ENCODE data around the gene RNF207.
A peak's percentile ranks its signal among the peaks of the same experiment; 100 is the strongest.

Gene RNF207

DNA sequence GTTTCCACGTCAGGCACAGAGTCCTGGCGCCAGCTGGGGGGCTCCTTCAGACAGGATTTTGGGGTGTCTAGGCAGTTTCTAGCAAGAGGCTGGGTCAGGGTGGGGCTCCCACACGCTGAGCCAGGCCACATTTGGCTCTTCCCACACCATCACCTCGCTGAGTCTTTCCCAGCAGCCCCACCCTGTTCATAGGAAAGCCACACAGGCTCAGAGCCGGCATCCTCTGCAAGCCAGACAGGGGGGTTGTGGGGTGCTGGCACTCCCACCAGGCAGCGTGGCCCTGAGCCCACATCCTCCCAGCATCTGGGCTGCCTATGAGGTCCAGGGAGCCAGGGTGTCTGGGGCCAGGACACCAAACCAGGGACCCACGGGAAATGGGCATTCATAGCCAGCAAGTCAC is 57.8 kb downstream of the RNF207 start:
- DNase-seq (ENCODE audit: low read depth): peak; percentile 28
- H3K4me3 ChIP-seq (ENCODE audit: low read length): no peak overlapping the region
- TF ChIP-seq, protein P1, sequence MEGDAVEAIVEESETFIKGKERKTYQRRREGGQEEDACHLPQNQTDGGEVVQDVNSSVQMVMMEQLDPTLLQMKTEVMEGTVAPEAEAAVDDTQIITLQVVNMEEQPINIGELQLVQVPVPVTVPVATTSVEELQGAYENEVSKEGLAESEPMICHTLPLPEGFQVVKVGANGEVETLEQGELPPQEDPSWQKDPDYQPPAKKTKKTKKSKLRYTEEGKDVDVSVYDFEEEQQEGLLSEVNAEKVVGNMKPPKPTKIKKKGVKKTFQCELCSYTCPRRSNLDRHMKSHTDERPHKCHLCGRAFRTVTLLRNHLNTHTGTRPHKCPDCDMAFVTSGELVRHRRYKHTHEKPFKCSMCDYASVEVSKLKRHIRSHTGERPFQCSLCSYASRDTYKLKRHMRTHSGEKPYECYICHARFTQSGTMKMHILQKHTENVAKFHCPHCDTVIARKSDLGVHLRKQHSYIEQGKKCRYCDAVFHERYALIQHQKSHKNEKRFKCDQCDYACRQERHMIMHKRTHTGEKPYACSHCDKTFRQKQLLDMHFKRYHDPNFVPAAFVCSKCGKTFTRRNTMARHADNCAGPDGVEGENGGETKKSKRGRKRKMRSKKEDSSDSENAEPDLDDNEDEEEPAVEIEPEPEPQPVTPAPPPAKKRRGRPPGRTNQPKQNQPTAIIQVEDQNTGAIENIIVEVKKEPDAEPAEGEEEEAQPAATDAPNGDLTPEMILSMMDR (conservative IDR thresholded peaks at IDR 0.05; ENCODE audit: low read length): no peak

DNA sequence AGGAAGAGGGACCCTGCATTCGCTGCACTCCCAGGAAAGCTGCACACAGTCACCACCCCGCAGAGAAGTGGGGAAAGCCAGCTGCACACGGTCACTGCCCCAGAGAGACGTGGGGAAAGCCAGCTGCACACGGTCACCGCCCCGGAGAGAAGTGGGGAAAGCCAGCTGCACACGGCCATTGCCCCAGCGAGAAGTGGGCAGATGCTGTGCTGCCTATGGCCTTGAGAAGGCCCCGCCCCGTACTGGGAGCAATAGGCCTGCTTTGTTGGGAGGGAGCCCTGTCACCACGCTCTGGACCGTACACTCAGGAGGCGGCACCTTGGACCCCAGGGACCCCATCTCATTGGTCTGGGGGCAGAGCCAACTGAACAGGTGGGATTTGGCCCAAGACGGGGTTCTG is 59.2 kb downstream of the RNF207 start:
- no peak for DNase-seq (ENCODE audit: low read depth)
- TF ChIP-seq, protein P1 (conservative IDR thresholded peaks at IDR 0.05; ENCODE audit: low read length): no peak
- H3K4me3 ChIP-seq (ENCODE audit: low read length): no peak overlapping the region

DNA sequence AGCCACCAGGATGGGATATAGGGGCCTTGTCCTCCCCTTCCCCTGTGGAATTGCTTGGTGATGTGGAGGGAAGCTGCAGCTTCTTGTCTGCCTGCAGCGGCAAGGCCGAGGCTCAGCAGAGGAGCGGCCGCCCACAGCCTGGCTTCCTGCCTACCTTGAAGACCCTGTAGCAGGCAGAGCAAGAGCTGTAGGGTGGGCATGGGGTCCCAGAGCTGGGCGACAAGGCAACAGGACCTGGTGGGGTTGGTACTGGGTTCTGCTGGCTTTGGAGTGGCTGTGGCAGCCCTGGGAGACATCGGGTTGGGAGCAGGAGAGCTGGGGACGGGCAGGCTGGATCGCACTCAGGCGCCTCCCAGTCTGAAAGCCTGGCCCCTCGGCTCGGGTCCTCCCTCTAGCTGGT is 60.7 kb downstream of the RNF207 start:
- H3K4me3 ChIP-seq (ENCODE audit: low read length): no peak overlapping the region
- no peak for DNase-seq (ENCODE audit: low read depth)
- TF ChIP-seq, protein P1 (conservative IDR thresholded peaks at IDR 0.05; ENCODE audit: low read length): no peak

DNA sequence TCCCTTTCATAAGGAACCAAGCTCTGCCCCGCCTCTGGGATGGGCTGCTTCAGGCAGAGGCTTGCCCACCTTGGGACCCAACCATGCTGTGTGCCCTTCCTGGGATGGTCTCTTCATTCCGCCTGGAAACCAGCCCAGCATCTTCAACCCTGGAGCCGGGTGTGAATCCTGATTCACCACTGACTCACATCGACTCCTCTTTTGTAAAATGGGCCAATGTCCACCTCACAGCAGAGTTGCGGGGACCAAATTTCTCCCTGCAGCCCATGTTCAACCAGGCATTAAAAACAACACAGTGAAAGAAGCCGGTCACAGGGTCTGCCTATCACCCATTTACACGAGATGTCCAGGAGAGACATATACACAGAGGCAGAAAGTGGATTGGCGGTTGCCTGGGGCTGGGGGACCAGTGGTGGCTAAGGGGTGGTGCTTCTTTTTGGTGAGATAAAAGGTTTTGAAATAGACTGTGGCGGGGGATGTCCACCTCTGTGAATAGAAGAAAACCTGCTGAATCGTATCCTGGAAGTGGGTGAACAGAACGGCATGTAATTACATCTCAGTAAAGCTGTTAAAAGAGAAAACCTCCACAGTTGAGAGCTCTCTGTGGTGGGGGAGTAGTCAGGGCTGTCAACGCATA is 61.9 kb downstream of the RNF207 start:
- TF ChIP-seq, protein P1 (conservative IDR thresholded peaks at IDR 0.05; ENCODE audit: low read length): no peak
- H3K4me3 ChIP-seq (ENCODE audit: low read length): no peak overlapping the region
- no peak for DNase-seq (ENCODE audit: low read depth)

DNA sequence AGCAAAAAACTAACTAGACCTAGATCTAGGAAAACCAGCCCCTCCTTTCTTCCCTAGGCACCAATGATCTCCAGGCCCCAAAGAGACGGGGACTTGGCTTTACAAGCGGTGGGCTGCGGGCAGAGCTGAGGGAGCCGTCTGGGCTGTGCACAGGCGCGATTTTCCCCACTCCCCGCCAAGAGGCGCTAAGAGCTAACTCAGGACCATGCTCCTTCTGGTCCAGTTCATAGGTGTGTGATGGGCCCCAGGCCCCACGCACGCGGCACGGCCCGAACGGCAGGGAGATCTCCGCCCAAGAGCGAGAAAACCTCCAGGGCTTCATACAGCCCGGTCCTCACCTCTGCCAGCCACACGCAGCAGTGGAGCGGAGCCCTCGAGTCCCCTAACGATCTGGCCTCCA is 62.5 kb downstream of the RNF207 start:
- no peak overlapping the region for H3K4me3 ChIP-seq (ENCODE audit: low read length)
- TF ChIP-seq, protein P1 (conservative IDR thresholded peaks at IDR 0.05; ENCODE audit: low read length): no peak
- no peak for DNase-seq (ENCODE audit: low read depth)

DNA sequence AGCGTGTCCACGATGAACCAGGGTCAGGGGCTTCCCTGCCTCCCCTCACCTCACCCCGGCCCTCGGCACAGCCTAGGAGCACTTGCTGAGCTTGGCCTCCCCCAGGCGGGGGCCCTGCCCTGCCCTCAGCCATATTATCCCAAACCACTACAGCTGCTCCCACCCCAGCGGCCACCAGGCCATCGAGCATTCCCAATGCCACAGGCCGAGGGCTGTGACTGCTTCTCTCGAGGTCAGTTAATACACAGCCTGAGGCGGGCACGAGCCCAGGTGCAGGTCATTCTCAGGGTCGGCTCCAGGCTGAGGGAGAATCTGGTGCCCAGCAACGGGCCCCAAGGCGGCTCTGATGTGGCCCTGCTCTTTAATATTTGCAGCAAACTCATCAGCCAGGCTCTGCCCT is 63.4 kb downstream of the RNF207 start:
- no peak overlapping the region for H3K4me3 ChIP-seq (ENCODE audit: low read length)
- TF ChIP-seq, protein P1 (conservative IDR thresholded peaks at IDR 0.05; ENCODE audit: low read length): no peak
- DNase-seq (ENCODE audit: low read depth): no peak

DNA sequence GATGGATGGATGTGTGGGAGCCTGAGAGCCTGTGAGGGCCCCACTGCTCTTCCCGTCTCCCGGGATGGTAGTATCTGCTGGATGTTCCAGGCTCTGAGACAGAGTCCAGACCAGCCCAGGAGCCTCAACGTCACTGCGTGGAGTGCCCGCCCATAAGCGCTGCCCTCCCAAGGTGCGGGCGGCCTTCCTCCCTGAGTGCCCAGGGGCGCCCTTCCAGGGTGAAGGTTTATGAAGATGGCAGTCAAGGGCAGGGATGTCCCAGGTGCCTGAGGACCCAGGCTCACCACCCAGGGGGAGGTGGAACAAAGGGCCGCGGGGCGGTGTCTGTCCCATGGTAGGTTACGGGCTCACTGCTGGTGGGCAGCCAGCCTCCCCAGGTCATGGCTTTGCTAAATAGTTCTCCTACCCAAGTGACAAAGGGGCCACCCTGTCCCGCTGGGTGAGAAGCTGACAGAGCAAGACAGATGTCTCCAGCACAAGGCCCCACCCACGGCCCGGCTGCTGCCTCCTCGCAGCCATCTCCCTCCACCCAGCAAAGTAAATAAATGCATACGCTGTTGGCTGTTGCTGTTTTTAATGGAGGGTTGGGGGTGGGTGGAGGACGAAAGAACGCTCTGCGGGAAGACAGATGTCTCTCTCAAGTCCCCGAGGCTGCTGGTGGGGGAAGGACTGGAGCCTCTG is 63.9 kb downstream of the RNF207 start:
- DNase-seq (ENCODE audit: low read depth): no peak
- TF ChIP-seq, protein P1 (conservative IDR thresholded peaks at IDR 0.05; ENCODE audit: low read length): no peak
- no peak overlapping the region for H3K4me3 ChIP-seq (ENCODE audit: low read length)

Measured in AG10803 (cell line).